ENCODE measurements around the gene CDPF1. TPM values are rescaled to one million over a fixed set of nuclear protein-coding genes. Genes with fewer than 3 reads are reported as not detected.

Gene CDPF1
- total RNA-seq, 3 donors from 2014 or later: 7.5 to 16.6 (median 13.3) TPM

GRCh38 chr22:46240073-46240472 lies 10.0 kb downstream of the CDPF1 start:
- H3K36me3 ChIP-seq: no peaks in the 10 kb centered on the region
- H3K27me3 ChIP-seq: no peaks in the 10 kb centered on the region
- intact Hi-C loops (cut with DNase I; ENCODE audit: low total_unique reads): no loop called here
- H3K4me3 ChIP-seq: no peak overlapping the region
- no peaks in the 10 kb centered on the region for H3K9me3 ChIP-seq
- H3K27ac ChIP-seq: no peak overlapping the region
- DNase-seq (ENCODE audit: low spot score in 2 of 2): no peak
- no peaks in the 10 kb centered on the region for H3K4me1 ChIP-seq
- TF ChIP-seq CTCF (IDR thresholded peaks at IDR 0.05) (no peak), POLR2A (IDR thresholded peaks at IDR 0.05) (no peak), POLR2AphosphoS5 (IDR thresholded peaks at IDR 0.05) (no peak)

- no peak for DNase-seq (ENCODE audit: low spot score in 2 of 2)
- H3K36me3 ChIP-seq: no peaks in the 10 kb centered on the region
- H3K27me3 ChIP-seq: no peaks in the 10 kb centered on the region
- no peak overlapping the region for H3K4me3 ChIP-seq
- no peak overlapping the region for H3K27ac ChIP-seq
- intact Hi-C loops (cut with DNase I; ENCODE audit: low total_unique reads): no loop called here
- H3K9me3 ChIP-seq: no peaks in the 10 kb centered on the region
- no peaks in the 10 kb centered on the region for H3K4me1 ChIP-seq
- TF ChIP-seq POLR2AphosphoS5 (IDR thresholded peaks at IDR 0.05): no peak
Measured at GRCh38 chr22:46239261-46240048, 10.6 kb downstream of the CDPF1 start.

GRCh38 chr22:46238541-46238940 lies 11.6 kb downstream of the CDPF1 start:
- Histone ChIP-seq H3K9me3 (no peaks in the 10 kb centered on the region), H3K27ac (no peak overlapping the region), H3K36me3 (no peaks in the 10 kb centered on the region), H3K4me3 (no peak overlapping the region), H3K4me1 (no peaks in the 10 kb centered on the region), H3K27me3 (no peaks in the 10 kb centered on the region)
- intact Hi-C loops (cut with DNase I; ENCODE audit: low total_unique reads): no loop called here
- TF ChIP-seq POLR2A (IDR thresholded peaks at IDR 0.05): no peak
- TF ChIP-seq POLR2AphosphoS5 (IDR thresholded peaks at IDR 0.05): no peak
- no peak for TF ChIP-seq CTCF (IDR thresholded peaks at IDR 0.05)
- DNase-seq (ENCODE audit: low spot score in 2 of 2): no peak

GRCh38 chr22:46237453-46238124 lies 12.5 kb downstream of the CDPF1 start:
- H3K36me3 ChIP-seq: no peaks in the 10 kb centered on the region
- DNase-seq (ENCODE audit: low spot score in 2 of 2): no peak
- intact Hi-C loops (cut with DNase I; ENCODE audit: low total_unique reads): no loop called here

GRCh38 chr22:46234969-46235368 lies 15.1 kb downstream of the CDPF1 start:
- Histone ChIP-seq H3K9me3 (no peaks in the 10 kb centered on the region), H3K4me3 (no peak overlapping the region), H3K4me1 (no peaks in the 10 kb centered on the region), H3K27me3 (no peaks in the 10 kb centered on the region), H3K36me3 (no peaks in the 10 kb centered on the region), H3K27ac (no peak overlapping the region)
- TF ChIP-seq POLR2A (IDR thresholded peaks at IDR 0.05): no peak
- TF ChIP-seq CTCF (IDR thresholded peaks at IDR 0.05): no peak
- TF ChIP-seq POLR2AphosphoS5 (IDR thresholded peaks at IDR 0.05): no peak
- no peak for DNase-seq (ENCODE audit: low spot score in 2 of 2)
- intact Hi-C loops (cut with DNase I; ENCODE audit: low total_unique reads): no loop called here

More at GRCh38 chr22:46237453-46238124, 12.5 kb downstream of the CDPF1 start:
- H3K4me3 ChIP-seq: no peak overlapping the region
- H3K27ac ChIP-seq: no peak overlapping the region
- no peaks in the 10 kb centered on the region for H3K9me3 ChIP-seq
- TF ChIP-seq POLR2AphosphoS5 (IDR thresholded peaks at IDR 0.05) (no peak), CTCF (IDR thresholded peaks at IDR 0.05) (no peak), POLR2A (IDR thresholded peaks at IDR 0.05) (no peak)
- no peaks in the 10 kb centered on the region for H3K27me3 ChIP-seq
- no peaks in the 10 kb centered on the region for H3K4me1 ChIP-seq
